H1 (cell line): ENCODE data around the gene DYSF.

Source experiments
- RNF2 ChIP-seq: fragments of 200-900, 300-1000 bp; sonication (generic); IDR thresholded peaks from 2 replicates; pipeline ENCODE4 v1.7.1; 2016; ENCODE audit warnings: borderline replicate concordance, low read depth, mild to moderate bottlenecking, antibody characterized with exemption, low read length; ENCODE audit not compliant: poor library complexity, severe bottlenecking; ENCODE audit errors: missing control alignments
- SP2 ChIP-seq: IDR thresholded peaks from 2 replicates; pipeline ENCODE4 v1.6.1; 2012; ENCODE audit warnings: mild to moderate bottlenecking, low read length, inconsistent platforms
- TF ChIP-seq, protein P1 (sequence below), 3 experiments: IDR thresholded peaks; 1 replicate in 2 of 3; 2 replicates in 1 of 3; pipeline versions ENCODE4 v1.5.1 to v1.6.1; 2011; ENCODE audit warnings: low read length in 3 of 3, mild to moderate bottlenecking in 3 of 3, inconsistent platforms in 2 of 3, low read depth in 1 of 3, moderate library complexity in 1 of 3; ENCODE audit not compliant: insufficient read depth in 1 of 3; ENCODE audit errors: control extremely low read depth in 1 of 3

DNA sequence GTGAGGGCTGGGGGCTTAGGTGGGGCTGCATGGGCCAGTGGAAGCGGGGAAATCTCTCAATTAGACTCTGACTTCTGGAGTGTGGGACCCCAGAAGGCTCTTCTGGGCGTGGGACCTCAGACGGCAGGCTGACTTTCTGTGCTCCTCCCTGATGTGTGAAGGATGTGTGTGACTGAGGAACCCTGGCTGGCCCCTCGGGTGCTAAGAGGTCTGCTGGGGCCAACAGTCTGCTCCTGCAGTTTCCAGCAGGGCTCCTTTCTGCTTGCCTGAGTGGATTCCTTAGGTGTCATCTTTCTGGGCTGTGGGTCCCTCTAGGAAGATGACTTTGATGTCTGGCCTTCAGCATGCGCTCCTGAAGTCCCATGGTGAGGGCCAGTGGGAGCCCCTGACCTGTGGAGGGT, 167.5 kb downstream of the DYSF start:
- no peak for TF ChIP-seq RNF2
- no peak for TF ChIP-seq SP2
- TF ChIP-seq, protein P1, sequence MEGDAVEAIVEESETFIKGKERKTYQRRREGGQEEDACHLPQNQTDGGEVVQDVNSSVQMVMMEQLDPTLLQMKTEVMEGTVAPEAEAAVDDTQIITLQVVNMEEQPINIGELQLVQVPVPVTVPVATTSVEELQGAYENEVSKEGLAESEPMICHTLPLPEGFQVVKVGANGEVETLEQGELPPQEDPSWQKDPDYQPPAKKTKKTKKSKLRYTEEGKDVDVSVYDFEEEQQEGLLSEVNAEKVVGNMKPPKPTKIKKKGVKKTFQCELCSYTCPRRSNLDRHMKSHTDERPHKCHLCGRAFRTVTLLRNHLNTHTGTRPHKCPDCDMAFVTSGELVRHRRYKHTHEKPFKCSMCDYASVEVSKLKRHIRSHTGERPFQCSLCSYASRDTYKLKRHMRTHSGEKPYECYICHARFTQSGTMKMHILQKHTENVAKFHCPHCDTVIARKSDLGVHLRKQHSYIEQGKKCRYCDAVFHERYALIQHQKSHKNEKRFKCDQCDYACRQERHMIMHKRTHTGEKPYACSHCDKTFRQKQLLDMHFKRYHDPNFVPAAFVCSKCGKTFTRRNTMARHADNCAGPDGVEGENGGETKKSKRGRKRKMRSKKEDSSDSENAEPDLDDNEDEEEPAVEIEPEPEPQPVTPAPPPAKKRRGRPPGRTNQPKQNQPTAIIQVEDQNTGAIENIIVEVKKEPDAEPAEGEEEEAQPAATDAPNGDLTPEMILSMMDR (IDR thresholded peaks at IDR 0.05; ENCODE audit: control extremely low read depth in 1 of 3, insufficient read depth in 1 of 3, low read depth in 1 of 3, low read length in 3 of 3), result no peak
